ENCODE results near the gene MBD3L2B. TPM values are rescaled to one million over a fixed set of nuclear protein-coding genes. Genes with fewer than 3 reads are reported as not detected.

Gene MBD3L2B
- not detected in 2 replicates for total RNA-seq

DNA sequence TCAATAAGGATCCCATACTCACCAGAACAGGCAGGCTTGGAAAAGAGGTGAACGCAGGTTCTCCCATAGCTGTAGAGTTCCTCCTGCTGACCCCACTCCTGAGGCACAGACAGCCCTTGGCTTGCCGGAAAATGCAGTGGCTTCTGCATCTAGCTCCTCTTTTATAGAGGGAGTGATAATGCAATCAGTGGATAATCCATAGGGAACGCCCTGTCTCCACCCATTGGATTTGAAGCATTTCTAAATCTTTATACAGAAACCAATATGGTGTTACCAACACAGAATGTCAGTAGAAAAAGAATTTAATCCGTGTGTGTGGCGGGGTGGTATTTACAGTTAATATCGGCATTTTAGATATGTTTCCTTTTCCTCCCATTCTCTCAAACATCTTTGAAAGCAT, at the start of gene MBD3L2B:
Gene MBD3L2B (minus strand): TSS at position 101 of the 400 bp plus-strand sequence. CDS start 34 bp downstream, at position 67.

DNA sequence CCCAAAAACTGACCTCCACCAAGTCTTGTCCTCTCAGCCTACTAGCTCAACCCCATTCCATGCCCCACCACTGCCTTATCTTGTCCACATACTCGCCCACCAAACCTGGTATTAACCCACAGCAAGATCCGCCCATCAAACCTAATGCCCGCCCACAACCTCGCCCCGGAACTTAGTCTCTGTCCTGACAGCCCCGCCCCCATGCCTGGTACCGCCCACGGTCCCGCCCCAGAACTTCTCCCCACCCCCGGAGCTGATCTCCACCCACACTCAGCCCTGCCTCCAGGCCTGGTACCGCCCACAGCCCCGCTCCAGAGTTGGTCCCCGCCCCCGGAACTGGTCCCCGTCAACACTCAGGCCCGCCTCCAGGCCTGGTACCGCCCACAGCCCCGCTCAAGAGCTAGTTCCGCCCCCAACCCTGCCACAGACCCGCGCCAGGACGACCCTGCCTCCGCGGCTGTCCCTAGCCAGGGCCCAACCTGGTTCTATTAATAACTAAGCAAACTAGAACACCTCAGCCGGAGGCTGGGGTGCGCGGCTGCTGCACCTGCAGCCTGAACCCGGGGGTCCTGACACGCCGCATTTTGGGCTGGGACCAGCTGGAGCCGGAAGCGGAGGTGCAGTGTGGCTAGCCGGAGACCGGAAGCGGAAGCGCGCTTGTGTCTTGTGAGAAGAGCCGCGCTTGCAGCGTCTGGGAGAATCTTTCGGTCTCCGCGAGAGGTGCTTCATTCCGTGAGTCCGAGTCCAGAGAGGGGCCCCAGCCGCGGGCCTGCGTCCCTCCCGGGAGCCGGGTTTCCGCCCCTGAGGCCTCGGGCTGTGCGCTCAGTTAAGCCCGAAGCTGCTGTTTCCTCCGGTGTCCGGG, 48.0 kb upstream of the MBD3L2B start, which contains the start of gene ZNF557:
Gene ZNF557 (plus strand): TSS at position 662 of the 862 bp plus-strand sequence. CDS start 5,372 bp downstream, outside the sequence.

GRCh38 chr19:7058576-7058975, 37.3 kb upstream of the MBD3L2B start, which contains the start of gene MBD3L3:
MBD3L3 (minus strand) TSS chr19:7058676; CDS start chr19:7058605, 71 bp downstream.

GRCh38 chr19:7049021-7049420, 27.8 kb upstream of the MBD3L2B start, which contains the start of gene MBD3L2:
MBD3L2 (plus strand) TSS chr19:7049321; CDS start chr19:7049374, 53 bp downstream.

DNA sequence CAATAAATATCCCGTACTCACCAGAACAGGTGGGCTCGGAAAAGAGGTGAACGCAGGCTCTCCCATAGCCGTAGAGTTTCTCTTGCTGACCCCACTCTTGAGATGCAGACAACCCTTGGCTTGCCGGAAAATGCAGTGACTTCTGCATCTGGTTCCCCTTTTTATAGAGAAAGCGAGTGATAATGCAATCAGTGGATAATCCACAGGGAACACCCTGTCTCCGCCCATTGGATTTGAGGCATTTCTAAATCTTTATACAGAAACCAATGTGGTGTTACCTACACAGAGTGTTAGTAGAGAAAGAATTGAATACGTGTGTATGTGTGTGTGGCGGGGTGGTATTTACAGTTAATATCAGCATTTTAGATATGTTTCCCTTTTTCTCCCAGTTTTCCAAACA, 18.8 kb upstream of the MBD3L2B start, which contains the start of gene MBD3L4:
Gene MBD3L4 (minus strand): TSS at position 101 of the 400 bp plus-strand sequence. CDS start 35 bp downstream, at position 66.

DNA sequence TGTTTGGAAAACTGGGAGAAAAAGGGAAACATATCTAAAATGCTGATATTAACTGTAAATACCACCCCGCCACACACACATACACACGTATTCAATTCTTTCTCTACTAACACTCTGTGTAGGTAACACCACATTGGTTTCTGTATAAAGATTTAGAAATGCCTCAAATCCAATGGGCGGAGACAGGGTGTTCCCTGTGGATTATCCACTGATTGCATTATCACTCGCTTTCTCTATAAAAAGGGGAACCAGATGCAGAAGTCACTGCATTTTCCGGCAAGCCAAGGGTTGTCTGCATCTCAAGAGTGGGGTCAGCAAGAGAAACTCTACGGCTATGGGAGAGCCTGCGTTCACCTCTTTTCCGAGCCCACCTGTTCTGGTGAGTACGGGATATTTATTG, 9.0 kb upstream of the MBD3L2B start, which contains the start of gene MBD3L5:
Gene MBD3L5 (plus strand): TSS at position 301 of the 400 bp plus-strand sequence. CDS start 34 bp downstream, at position 335.

Other genes starting within 250 kb of the MBD3L2B start
- not detected in 2 replicates for gene VAV1, start 248.7 kb downstream of the MBD3L2B start, total RNA-seq
- not detected in 2 replicates for gene ADGRE1, start 133.9 kb downstream of the MBD3L2B start, total RNA-seq
- not detected in 2 replicates for gene MBD3L5, start 9.1 kb upstream of the MBD3L2B start, total RNA-seq
- not detected in 2 replicates for gene MBD3L4, start 18.7 kb upstream of the MBD3L2B start, total RNA-seq
- gene MBD3L2, start 27.9 kb upstream of the MBD3L2B start, total RNA-seq = not detected in 2 replicates
- gene MBD3L3, start 37.2 kb upstream of the MBD3L2B start, total RNA-seq = not detected in 2 replicates
- gene ZNF557, start 48.3 kb upstream of the MBD3L2B start, total RNA-seq = 16.9 and 21.4 TPM in 2 replicates

Data from epithelial cell of umbilical artery (primary cell).